KMS-11 (cell line): ENCODE results near the gene ELAPOR1.
A peak's percentile ranks its signal among the peaks of the same experiment; 100 is the strongest.

Experiments used
- H2AFZ ChIP-seq: fragments of 200-600 bp; sonication (generic); 2 replicates; pipeline ENCODE4 v1.6.1; 2016; ENCODE audit warnings: antibody characterized with exemption, mixed run types, low read depth
- H3K27ac ChIP-seq: fragments of 200-600 bp; sonication (generic); 2 replicates; pipeline ENCODE4 v1.6.1; 2016; ENCODE audit warnings: mild to moderate bottlenecking, mixed run types
- H3K27me3 ChIP-seq: fragments of 200-600 bp; sonication (generic); 2 replicates; pipeline ENCODE4 v1.6.1; 2017; ENCODE audit warnings: mild to moderate bottlenecking, low read depth, mixed run types, moderate library complexity; ENCODE audit not compliant: insufficient read depth
- H3K36me3 ChIP-seq: fragments of 200-600 bp; sonication (generic); 2 replicates; pipeline ENCODE4 v1.6.1; 2017; ENCODE audit warnings: mild to moderate bottlenecking, mixed run types; ENCODE audit not compliant: insufficient read depth
- H3K4me1 ChIP-seq: fragments of 200-600 bp; sonication (generic); 2 replicates; pipeline ENCODE4 v1.6.1; 2016; ENCODE audit warnings: mild to moderate bottlenecking, low read depth, mixed run types; ENCODE audit not compliant: poor library complexity, severe bottlenecking
- H3K4me2 ChIP-seq: fragments of 200-600 bp; sonication (generic); 2 replicates; pipeline ENCODE4 v1.7.0; 2016; ENCODE audit warnings: mild to moderate bottlenecking, mixed run types
- H3K4me3 ChIP-seq: fragments of 200-600 bp; sonication (generic); IDR thresholded peaks from 2 replicates; pipeline ENCODE4 v1.6.1; 2017; ENCODE audit warnings: low read depth, low read length, mixed read lengths; ENCODE audit not compliant: insufficient read depth
- H3K79me2 ChIP-seq: fragments of 200-600 bp; sonication (generic); 2 replicates; pipeline ENCODE4 v1.6.1; 2016; ENCODE audit warnings: low read depth, mixed run types; ENCODE audit not compliant: insufficient read depth
- H3K9ac ChIP-seq: fragments of 200-600 bp; sonication (generic); 2 replicates; pipeline ENCODE4 v1.6.1; 2016; ENCODE audit warnings: mild to moderate bottlenecking, mixed run types
- H4K20me1 ChIP-seq: fragments of 200-600 bp; sonication (generic); 2 replicates; pipeline ENCODE4 v1.6.1; 2016; ENCODE audit warnings: mild to moderate bottlenecking, mixed run types; ENCODE audit not compliant: insufficient read depth
- TF ChIP-seq, protein P1 (sequence below): fragments of 200-600 bp; sonication (generic); conservative IDR thresholded peaks from 2 replicates; pipeline ENCODE4 v1.6.1; 2017; ENCODE audit warnings: low read depth, mild to moderate bottlenecking, antibody characterized with exemption, low read length, moderate library complexity, mixed read lengths

The ELAPOR1 gene

GRCh38 chr1:109162626-109163025 is 48.7 kb downstream of the ELAPOR1 start:
- H2AFZ ChIP-seq, result peak overlapping the region; percentile 1; the same call in 1 of the 2 replicates
- H3K4me1 ChIP-seq, result peaks cover 14% of the 10 kb centered on the region
- no peak overlapping the region for H3K4me3 ChIP-seq
- no peak overlapping the region for H3K9ac ChIP-seq
- H3K27me3 ChIP-seq, result no peaks in the 10 kb centered on the region
- TF ChIP-seq, protein P1, sequence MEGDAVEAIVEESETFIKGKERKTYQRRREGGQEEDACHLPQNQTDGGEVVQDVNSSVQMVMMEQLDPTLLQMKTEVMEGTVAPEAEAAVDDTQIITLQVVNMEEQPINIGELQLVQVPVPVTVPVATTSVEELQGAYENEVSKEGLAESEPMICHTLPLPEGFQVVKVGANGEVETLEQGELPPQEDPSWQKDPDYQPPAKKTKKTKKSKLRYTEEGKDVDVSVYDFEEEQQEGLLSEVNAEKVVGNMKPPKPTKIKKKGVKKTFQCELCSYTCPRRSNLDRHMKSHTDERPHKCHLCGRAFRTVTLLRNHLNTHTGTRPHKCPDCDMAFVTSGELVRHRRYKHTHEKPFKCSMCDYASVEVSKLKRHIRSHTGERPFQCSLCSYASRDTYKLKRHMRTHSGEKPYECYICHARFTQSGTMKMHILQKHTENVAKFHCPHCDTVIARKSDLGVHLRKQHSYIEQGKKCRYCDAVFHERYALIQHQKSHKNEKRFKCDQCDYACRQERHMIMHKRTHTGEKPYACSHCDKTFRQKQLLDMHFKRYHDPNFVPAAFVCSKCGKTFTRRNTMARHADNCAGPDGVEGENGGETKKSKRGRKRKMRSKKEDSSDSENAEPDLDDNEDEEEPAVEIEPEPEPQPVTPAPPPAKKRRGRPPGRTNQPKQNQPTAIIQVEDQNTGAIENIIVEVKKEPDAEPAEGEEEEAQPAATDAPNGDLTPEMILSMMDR, result no peak
- H3K27ac ChIP-seq, result no peak overlapping the region
- no peaks in the 10 kb centered on the region for H3K36me3 ChIP-seq
- H3K4me2 ChIP-seq, result no peak overlapping the region; the same call in 1 of the 2 replicates
- no peaks in the 10 kb centered on the region for H4K20me1 ChIP-seq
- H3K79me2 ChIP-seq, result no peaks in the 10 kb centered on the region

DNA sequence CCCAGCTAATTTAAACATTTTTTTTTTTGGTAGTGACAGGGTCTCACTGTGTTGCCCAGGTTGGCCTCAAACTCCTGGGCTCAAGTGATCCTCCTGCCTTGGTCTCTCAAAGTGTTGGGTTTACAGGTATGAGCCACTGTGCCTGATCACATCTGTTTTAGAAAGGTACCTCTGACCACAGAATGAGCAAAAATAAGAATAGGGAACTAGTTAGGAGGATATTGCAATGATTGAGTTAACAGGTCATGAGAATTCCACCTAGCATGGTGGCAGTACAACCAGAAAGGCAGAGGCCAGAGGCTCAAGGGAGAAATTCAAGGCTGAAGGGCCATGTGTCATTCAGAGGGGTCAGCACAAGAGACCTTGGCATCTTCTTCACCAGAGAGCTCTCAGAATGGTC is 49.6 kb downstream of the ELAPOR1 start:
- TF ChIP-seq, protein P1, result no peak
- H3K9ac ChIP-seq, result no peak overlapping the region
- H3K27ac ChIP-seq, result no peak overlapping the region
- no peak overlapping the region for H3K4me2 ChIP-seq
- H2AFZ ChIP-seq, result no peak overlapping the region
- no peaks in the 10 kb centered on the region for H3K36me3 ChIP-seq
- peaks cover 14% of the 10 kb centered on the region for H3K4me1 ChIP-seq
- H3K27me3 ChIP-seq, result no peaks in the 10 kb centered on the region
- no peaks in the 10 kb centered on the region for H3K79me2 ChIP-seq
- H3K4me3 ChIP-seq, result no peak overlapping the region
- no peaks in the 10 kb centered on the region for H4K20me1 ChIP-seq
